GM18951 (cell line): Measurements from ENCODE around the gene BCR.

Source experiments
- POLR2A ChIP-seq: IDR thresholded peaks from 4 replicates; pipeline ENCODE4 v1.6.1; 2011; ENCODE audit warnings: mild to moderate bottlenecking; ENCODE audit not compliant: insufficient read length, insufficient read depth; ENCODE audit errors: extremely low read depth
- in situ Hi-C: fragments of 300-500 bp; cut with MboI; formaldehyde crosslinking; loops from one replicate; pipeline ENCODE4 v1.12.0; 2022; ENCODE audit warnings: low sequenced_read_pairs, mixed read lengths, inconsistent platforms; ENCODE audit not compliant: unreplicated experiment

The BCR gene

DNA sequence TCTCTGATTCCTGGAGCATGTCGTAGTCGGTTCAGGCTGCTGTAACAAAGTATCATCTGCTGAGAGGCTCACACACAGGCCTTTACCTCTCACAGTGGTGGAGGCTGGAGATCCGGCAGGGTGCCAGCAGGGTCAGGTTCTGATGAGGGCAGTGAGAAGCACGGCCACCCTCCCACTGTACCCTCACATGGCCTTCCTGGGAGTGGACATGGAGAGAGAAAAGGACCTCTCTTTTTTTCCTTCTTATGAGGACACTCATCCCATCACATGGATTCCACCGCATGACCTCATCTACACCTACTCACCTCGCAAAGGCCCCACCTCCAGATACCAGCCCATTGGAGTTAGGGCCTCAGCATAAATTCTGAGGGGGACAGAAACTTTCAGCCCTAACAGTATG is 99.5 kb downstream of the BCR start:
- TF ChIP-seq POLR2A, result no peak
- in situ Hi-C loops, result loop anchor here (5.0 to 25.0 kb wide), 3 partner anchors 102 to 467 kb away; no protein-coding TSS in a partner anchor

DNA sequence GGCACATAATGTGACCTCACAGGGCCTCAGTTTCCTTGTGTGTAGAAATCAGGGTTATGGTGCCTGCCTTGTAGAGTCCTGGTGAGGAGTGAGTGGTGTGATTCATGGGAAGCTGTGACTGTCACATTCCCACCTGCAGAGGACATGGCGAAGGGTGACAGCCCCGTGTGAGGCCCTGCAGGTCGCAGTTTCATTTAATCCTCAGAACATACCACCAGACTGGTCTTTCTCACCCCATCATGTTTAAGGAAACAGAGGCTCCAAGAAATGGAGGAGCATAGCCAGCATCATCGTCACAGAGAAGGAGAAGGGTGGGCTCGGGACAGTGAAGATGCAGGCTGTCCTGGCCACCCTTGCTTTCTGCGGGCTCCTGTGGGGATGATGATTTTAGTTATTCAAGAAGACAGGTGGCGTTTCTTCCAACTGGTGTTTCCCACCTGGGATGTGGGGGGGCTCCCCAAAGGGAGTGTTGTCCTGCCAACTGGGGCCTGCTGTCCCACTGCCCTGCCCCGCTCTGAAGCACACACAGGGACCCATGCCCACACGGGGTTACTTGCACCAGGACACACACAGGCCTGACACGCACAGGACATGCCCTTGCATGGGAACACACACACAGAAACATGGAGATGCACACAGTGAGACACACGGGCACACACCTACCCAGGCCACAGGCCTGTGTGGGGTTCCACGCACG is 100.2 kb downstream of the BCR start:
- TF ChIP-seq POLR2A, result no peak
- in situ Hi-C loops, result loop anchor here (25.0 kb wide), 1 partner anchor 468 kb away; no protein-coding TSS in a partner anchor

DNA sequence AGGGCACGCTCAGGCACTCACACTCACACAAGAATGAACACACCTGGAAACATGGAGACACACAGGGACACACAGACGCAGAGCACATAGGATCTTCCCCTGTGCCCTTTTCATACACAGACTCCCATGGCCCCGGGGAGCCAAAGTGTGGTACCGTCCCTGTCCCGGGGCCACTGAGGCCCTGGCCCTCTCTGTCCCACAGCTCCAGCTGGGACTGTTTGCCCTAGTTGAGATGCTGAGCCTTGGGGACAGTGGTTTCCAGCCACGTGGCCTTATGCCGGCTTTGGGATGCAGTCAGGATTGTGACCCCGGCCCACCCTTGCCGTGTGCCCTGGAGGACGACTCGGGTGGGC is 100.7 kb downstream of the BCR start:
- TF ChIP-seq POLR2A, result no peak
- in situ Hi-C loops, result loop anchor here (25.0 kb wide), 1 partner anchor 469 kb away; no protein-coding TSS in a partner anchor

DNA sequence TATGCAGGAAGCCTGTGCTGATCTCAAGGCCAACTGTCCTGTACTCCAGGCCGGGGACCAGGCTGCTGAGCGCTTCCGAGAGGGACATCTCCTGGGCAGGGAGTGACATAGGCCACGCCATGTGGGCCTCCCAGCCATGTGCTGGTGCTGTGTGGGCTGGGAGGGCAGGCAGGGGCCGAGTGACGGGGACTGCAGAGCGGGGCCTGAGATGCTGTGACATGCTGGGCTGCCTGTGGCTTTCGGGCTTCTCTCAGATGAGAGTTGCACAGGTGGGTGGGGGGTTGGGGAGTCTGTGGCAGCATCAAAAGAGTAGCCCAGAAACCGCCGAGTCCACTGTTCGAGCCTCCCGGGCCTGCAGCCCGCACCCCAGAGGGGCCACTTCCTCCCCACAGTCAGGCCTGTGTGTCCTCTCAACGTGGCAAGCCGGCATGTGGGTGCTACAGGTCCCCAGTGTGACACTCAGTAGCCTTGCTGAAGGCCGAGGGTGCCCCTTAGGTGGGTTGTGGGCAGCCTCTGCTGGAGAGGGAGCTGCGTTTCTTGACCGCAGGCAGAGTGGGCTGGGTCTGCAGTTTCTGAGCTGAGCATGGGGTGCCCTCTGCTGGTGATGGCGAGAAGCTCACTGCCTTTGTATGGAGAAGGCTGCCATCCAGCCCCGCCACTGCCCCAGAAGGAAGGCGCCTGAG is 101.2 kb downstream of the BCR start:
- in situ Hi-C loops, result loop anchor here (25.0 kb wide), 1 partner anchor 469 kb away; no protein-coding TSS in a partner anchor
- TF ChIP-seq POLR2A, result no peak

DNA sequence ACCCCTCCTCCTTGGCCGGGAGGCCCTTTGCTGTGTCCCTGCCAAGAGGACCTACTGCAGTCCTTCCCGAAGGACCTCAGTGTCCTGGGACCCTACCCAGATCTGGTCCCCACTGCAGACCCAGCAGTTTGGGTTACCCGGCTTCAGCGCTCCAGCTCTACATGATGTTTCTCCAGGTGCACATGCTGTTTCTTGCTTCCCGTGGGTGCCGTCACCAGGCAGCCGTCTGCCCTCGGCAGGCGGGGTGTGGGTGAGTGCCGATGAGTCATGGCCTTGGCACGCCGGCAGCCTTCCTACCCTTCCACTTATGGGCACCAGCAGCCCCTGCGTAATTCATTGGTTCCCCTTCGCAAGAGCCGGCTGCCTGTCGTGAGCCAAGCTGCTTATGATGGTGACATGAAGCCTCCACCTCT is 101.8 kb downstream of the BCR start:
- TF ChIP-seq POLR2A, result no peak
- in situ Hi-C loops, result loop anchor here (25.0 kb wide), 1 partner anchor 470 kb away; no protein-coding TSS in a partner anchor

DNA sequence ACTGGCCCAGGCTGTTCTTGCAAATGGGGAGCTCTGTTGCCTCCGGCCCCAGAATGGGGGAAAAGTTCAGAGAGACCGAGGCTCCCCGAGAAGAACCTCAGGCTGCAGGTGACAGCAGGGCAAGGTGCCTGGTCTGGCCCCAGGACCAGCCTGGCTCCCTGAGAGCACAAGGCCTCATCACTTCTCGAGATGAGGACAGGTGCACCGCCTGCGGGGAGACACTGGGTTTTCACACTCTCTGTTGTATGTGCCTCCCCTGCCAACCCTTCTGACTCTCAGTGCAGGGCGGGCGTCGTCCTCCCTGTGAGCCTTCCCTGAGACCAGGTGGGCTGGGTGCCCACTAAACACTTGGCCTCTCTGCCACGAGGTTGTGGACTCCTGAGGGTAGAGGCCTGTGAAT is 102.2 kb downstream of the BCR start:
- TF ChIP-seq POLR2A, result no peak
- in situ Hi-C loops, result loop anchor here (25.0 kb wide), 1 partner anchor 470 kb away; no protein-coding TSS in a partner anchor

DNA sequence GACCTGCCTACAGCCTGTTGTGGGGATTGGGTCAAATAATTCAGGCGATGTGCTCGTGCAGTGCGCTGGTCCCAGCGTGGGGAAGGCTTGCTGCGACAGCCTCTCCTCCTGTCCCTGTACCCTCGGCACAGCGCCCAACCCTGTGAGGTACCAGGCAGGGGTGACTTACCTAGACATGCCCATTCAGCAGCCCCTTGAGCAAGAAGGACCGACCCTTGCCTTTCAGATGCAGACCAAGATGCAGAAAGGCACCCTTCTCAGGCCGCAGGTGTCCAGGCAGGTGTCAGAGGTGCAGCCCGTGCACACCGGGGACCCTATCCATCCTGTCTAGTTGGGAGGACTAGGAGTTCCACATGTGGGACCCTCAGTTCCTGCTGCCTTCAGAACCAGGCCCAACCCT is 102.7 kb downstream of the BCR start:
- in situ Hi-C loops, result loop anchor here (25.0 kb wide), 1 partner anchor 471 kb away; no protein-coding TSS in a partner anchor
- TF ChIP-seq POLR2A, result no peak

DNA sequence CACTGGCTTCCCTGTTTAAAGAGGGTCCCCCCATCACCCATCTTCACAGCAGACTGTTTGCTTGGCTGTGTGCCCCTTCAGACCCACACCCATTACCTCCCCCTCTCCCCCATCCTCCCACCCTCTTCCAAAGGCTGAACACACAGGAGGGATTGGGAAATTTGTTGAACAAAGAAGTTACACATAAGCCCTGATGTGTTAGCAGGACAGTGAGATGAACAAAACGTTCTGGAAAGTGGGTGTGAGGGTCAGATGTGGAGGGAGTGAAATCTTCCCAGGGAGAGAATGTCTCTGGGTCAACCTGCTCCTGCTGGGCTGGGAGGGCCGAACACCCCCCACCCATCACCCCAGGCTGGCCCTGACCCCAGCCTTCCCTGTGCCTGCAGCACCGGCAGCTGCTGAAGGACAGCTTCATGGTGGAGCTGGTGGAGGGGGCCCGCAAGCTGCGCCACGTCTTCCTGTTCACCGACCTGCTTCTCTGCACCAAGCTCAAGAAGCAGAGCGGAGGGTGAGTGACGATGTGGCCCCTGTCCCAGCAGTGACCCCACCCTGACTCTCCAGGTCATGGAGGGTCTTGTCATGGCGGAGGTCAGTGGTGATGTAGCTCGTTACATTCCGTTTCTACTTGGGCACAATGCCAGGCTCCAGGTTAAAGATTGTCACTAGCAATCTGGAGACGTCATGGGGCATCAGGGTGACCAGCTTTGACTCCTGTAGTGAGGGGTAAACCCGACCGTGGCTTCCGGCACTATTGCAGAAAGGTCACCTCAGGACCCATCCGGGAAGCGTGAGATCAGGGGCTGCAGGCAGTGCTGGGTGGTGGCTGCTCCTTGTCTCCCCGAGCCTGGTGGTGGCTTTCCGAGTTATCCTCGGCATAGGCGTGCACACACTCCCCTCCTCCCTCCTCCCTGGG is 103.5 kb downstream of the BCR start:
- TF ChIP-seq POLR2A, result no peak
- in situ Hi-C loops, result loop anchor here (25.0 kb wide), 1 partner anchor 472 kb away; no protein-coding TSS in a partner anchor

DNA sequence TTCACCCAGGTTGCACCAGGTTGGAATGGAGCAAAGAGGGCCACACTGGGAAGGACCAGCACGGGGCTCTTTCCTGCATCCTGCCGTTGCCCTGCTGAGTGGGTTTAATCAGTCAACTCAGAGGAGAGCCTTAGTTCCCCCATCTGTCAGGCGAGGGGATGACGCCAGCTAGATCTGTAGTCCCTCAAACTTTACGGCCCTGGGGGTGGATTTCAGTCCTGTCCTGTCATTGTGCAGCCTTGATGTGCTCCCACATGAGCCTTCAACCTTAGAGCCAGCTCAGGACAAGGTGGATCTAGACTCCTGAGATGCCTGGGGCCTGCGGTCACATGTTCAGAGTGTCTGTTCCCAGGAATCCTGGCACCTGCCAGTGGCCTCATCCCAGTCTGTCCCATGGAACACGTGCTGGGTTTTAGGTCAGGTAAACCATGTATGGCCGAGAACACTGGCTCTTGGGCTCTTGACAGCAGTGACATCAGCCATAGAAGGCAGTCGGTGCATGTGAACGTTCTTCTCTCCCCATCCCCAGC is 104.3 kb downstream of the BCR start:
- in situ Hi-C loops, result loop anchor here (25.0 kb wide), 1 partner anchor 472 kb away; no protein-coding TSS in a partner anchor
- no peak for TF ChIP-seq POLR2A

DNA sequence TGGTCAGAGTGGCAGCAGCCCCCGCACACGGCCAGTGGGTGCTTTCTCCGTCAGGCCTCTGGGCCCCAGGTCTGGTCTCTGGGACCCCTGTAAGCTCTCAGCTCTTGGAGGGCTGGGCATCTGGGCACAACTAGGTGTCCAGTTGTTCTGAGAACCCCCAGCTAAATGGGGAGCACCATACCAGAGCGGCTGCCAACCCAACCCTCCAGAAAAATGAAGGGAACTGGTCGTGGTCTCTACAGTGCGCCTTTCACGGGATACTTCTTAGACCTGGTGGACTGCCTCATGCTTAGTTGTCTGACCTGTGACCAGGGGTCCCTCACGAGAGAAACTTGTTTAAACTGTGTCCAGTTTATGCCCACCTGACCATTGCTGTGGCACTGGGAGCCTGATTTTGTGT is 104.9 kb downstream of the BCR start:
- no peak for TF ChIP-seq POLR2A
- in situ Hi-C loops, result loop anchor here (25.0 kb wide), 1 partner anchor 473 kb away; no protein-coding TSS in a partner anchor

DNA sequence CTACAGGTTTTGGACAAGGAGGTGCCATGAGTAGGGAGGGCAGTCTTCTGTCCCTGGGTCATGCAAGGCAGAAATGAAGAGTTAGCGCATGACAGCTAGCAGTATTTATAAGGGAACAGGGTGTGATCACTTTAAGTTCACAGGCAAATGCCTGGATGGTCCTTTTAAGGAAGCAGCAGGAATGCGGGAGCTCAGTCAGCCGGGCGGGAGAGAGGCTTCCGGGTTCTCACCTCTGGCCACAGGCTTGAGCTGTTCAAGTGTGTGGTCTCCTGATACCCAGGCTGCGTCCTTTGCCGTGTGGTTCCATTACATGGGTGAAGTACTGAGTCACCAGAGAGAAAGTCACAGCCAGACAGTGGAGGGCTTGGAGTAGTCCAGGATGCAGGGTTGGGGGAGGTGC is 105.4 kb downstream of the BCR start:
- in situ Hi-C loops, result loop anchor here (25.0 kb wide), 1 partner anchor 473 kb away; no protein-coding TSS in a partner anchor
- no peak for TF ChIP-seq POLR2A

DNA sequence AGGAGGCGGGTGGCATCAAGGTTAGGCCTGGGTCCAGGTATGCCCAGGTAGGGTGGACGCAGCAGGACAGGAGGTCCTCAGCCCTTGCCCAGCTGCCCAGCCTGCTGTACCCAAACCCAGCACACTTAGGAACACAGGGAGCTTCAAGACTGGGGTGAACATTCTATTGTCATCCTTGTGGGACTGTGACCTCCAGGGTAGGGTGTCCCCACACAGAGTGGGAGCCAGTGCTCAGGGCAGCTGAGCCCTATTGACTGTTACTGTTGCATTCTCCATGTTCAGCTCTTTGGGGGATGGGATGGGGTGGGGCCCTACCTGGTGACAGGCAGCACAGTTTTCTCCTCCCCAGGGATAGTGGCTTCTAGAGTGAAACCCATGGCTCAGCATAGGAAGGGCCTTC is 106.0 kb downstream of the BCR start:
- in situ Hi-C loops, result loop anchor here (25.0 kb wide), 1 partner anchor 474 kb away; no protein-coding TSS in a partner anchor

More for the DNA sequence above, 106.0 kb downstream of the BCR start:
- no peak for TF ChIP-seq POLR2A
